ENCODE data around the gene FGD2.

- TF ChIP-seq YY1 (IDR thresholded peaks at IDR 0.05; ENCODE audit: insufficient read depth, insufficient read length) (no peak), ZNF274 (IDR thresholded peaks at IDR 0.05; ENCODE audit: low read depth, low read length) (no peak), SUZ12 (IDR thresholded peaks at IDR 0.05; ENCODE audit: extremely low read depth, insufficient read depth, insufficient read length) (no peak)
Observed at GRCh38 chr6:36976007-36976264, 29.5 kb upstream of the FGD2 start.

All from NT2/D1 (cell line).